IPS-18c (cell line): ENCODE measurements around the gene RIPK4.

Source experiments
- H3K4me3 ChIP-seq: 2 replicates; pipeline ENCODE4 v1.7.0; 2013; ENCODE audit warnings: low read depth, mild to moderate bottlenecking, low read length, moderate library complexity; ENCODE audit not compliant: insufficient read depth
- H3K9me3 ChIP-seq: one replicate; pipeline ENCODE4 v1.6.1; 2013; ENCODE audit warnings: mild to moderate bottlenecking, low read length, moderate library complexity; ENCODE audit not compliant: control insufficient read depth, insufficient read depth

The RIPK4 gene

GRCh38 chr21:41750051-41750450 lies 16.8 kb downstream of the RIPK4 start:
- Histone ChIP-seq H3K4me3 (no peak overlapping the region), H3K9me3 (no peaks in the 10 kb centered on the region)

GRCh38 chr21:41749286-41749685 lies 17.6 kb downstream of the RIPK4 start:
- Histone ChIP-seq H3K4me3 (no peak overlapping the region), H3K9me3 (peaks cover 2% of the 10 kb centered on the region)

GRCh38 chr21:41747943-41748738 lies 18.7 kb downstream of the RIPK4 start:
- no peak overlapping the region for H3K4me3 ChIP-seq
- peaks cover 2% of the 10 kb centered on the region for H3K9me3 ChIP-seq

- Histone ChIP-seq H3K4me3 (no peak overlapping the region), H3K9me3 (peaks cover 2% of the 10 kb centered on the region)
These were observed 20.2 kb downstream of the RIPK4 start for GRCh38 chr21:41746744-41747006.

GRCh38 chr21:41745971-41746743 lies 20.7 kb downstream of the RIPK4 start:
- no peak overlapping the region for H3K4me3 ChIP-seq

GRCh38 chr21:41745026-41745820 lies 21.6 kb downstream of the RIPK4 start:
- Histone ChIP-seq H3K9me3 (peaks cover 2% of the 10 kb centered on the region), H3K4me3 (no peak overlapping the region)

More at GRCh38 chr21:41745971-41746743, 20.7 kb downstream of the RIPK4 start:
- H3K9me3 ChIP-seq: peaks cover 2% of the 10 kb centered on the region

GRCh38 chr21:41744028-41744930 lies 22.6 kb downstream of the RIPK4 start:
- Histone ChIP-seq H3K9me3 (peaks cover 2% of the 10 kb centered on the region), H3K4me3 (no peak overlapping the region)

- no peak overlapping the region for H3K4me3 ChIP-seq
These were observed 23.4 kb downstream of the RIPK4 start for GRCh38 chr21:41743321-41744027.

GRCh38 chr21:41742073-41742875 lies 24.6 kb downstream of the RIPK4 start:
- peaks cover 2% of the 10 kb centered on the region for H3K9me3 ChIP-seq
- H3K4me3 ChIP-seq: no peak overlapping the region

More at GRCh38 chr21:41743321-41744027, 23.4 kb downstream of the RIPK4 start:
- peaks cover 2% of the 10 kb centered on the region for H3K9me3 ChIP-seq

GRCh38 chr21:41741253-41742072 lies 25.4 kb downstream of the RIPK4 start:
- H3K9me3 ChIP-seq: peaks cover 2% of the 10 kb centered on the region
- H3K4me3 ChIP-seq: no peak overlapping the region

- peaks cover 6% of the 10 kb centered on the region for H3K9me3 ChIP-seq
- H3K4me3 ChIP-seq: no peak overlapping the region
These were observed 26.1 kb downstream of the RIPK4 start for GRCh38 chr21:41740604-41741252.

GRCh38 chr21:41739936-41740335 lies 26.9 kb downstream of the RIPK4 start:
- Histone ChIP-seq H3K9me3 (peaks cover 6% of the 10 kb centered on the region), H3K4me3 (no peak overlapping the region)

- no peak overlapping the region for H3K4me3 ChIP-seq
These were observed 27.8 kb downstream of the RIPK4 start for GRCh38 chr21:41739011-41739410.

GRCh38 chr21:41737651-41738324 lies 29.1 kb downstream of the RIPK4 start:
- Histone ChIP-seq H3K4me3 (no peak overlapping the region), H3K9me3 (peaks cover 4% of the 10 kb centered on the region)

More at GRCh38 chr21:41739011-41739410, 27.8 kb downstream of the RIPK4 start:
- H3K9me3 ChIP-seq: peaks cover 4% of the 10 kb centered on the region
